ENCODE data around the gene CNOT3.
"Not testable (repeated sequence)": the region's sequence is repeated elsewhere in the genome, so short reads cannot be mapped to it uniquely, and the experiment has no call there.

Gene CNOT3

DNA sequence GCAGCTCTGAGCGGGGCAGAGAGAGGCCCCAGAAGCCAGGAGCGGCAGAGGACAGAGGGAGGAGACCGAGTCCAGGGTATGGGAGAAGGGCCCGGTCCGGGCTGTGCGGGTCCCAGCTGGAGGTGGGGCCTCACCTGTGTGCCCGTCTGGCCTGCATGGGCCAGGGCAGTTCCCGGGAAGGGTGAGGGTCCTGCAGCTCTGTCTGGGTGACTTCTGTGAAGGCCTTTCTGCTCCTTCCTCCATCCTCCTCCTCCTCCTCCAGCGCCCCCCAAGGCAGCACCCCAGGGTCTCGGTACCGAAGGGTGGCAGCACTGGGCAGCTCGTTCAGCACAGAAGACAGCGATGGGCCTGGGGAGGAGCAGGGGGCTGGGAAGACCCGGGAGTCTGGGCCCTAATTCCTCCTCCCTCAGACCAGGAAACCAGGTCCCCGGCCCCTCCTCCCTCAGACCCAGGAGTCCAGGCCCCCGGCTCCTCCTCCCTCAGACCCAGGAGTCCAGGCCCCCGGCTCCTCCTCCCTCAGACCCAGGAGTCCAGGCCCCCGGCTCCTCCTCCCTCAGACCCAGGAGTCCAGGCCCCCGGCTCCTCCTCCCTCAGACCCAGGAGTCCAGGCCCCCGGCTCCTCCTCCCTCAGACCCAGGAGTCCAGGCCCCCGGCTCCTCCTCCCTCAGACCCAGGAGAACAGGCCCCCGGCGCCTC, 34.3 kb downstream of the CNOT3 start:
- DNase-seq (ENCODE audit: low spot score): not testable (repeated sequence)

- peak; percentile 96 for DNase-seq (ENCODE audit: low spot score)
Observed at GRCh38 chr19:54172471-54173358, 35.2 kb downstream of the CNOT3 start, which contains the start of gene TMC4. TMC4 (minus strand) TSS chr19:54173160; CDS start chr19:54173117, 43 bp downstream.

DNA sequence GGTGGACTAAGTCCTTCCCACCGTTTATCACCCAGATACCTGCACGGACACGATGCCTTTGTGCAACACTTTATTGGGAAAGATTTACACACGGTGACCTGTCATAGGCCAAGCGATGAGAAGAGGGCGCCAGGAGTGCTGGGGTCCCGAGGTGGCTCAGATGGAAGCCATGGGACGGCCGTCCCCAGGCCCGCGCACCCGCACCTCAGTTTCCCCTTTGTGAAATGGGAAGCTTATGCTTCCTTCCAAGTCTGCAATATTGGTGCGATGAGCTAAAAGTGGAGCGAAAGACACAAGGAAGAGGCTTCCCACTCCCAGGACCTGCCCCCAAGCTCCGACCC, 35.8 kb downstream of the CNOT3 start:
- no peak for DNase-seq (ENCODE audit: low spot score)

- DNase-seq (ENCODE audit: low spot score): no peak
Observed at GRCh38 chr19:54173951-54174834, 36.6 kb downstream of the CNOT3 start.

- DNase-seq (ENCODE audit: low spot score): no peak
Observed at GRCh38 chr19:54178581-54179261, 41.2 kb downstream of the CNOT3 start.

GRCh38 chr19:54179262-54179852, 41.8 kb downstream of the CNOT3 start:
- no peak for DNase-seq (ENCODE audit: low spot score)

- DNase-seq (ENCODE audit: low spot score): no peak
Observed at GRCh38 chr19:54179921-54180461, 42.4 kb downstream of the CNOT3 start.

DNA sequence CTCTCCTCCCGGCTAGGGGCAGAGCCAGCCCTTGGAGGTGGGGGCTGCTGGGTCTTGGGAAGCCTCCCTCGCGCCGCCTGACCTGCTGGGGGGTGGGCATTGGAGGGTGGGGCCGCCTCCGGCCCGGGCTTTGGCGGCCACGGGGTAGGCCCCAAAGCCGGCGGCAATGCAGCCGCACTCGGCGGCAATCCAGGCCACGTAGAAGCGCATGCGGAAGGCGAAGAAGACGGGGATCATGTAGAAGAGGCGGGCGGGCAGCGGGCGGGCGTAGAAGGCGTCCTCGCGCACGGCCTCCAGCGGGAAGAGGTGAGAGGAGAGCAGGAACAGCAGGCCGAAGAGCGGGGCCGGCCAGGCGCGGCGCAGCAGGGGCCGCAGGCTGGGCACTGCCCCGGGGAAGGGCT, 43.1 kb downstream of the CNOT3 start:
- DNase-seq (ENCODE audit: low spot score): no peak

DNA sequence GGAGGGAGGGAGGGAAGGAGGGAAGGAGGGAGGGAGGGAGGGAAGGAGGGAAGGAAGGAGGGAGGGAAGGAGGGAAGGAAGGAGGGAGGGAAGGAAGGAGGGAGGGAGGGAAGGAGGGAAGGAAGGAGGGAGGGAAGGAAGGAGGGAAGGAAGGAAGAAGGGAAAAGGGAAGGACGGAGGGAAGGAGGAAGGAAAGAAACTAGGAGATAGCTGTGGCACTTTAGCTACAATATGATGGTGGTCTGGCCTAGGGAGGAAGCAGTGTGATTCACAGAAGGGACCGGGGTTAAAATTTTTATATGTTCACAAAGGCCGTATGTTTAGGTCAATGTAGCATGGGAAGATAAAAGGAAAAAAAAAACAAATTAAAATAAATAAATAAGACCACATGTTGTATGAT, 44.3 kb downstream of the CNOT3 start:
- DNase-seq (ENCODE audit: low spot score): not testable (repeated sequence)

GRCh38 chr19:54183431-54183830, 45.9 kb downstream of the CNOT3 start:
- no peak for DNase-seq (ENCODE audit: low spot score)

DNA sequence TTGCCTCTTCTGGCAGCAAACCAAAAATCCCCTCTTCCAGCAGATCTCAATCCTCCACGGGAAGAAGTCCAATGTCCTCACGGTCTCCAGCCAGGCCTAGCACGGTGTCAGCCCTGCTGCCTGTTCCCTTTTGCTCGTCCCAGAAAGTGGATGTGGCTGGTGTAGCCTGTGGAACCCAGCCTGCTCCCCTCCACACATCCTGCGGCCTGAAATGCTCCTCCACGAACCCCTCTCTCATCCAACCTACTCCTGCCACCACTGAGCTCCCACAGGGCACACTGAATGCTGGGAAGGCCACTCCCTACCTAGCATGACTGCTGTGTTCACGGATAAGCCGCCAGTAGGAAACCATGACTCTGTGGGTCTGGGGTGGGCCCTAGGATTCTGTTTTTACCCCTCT, 48.8 kb downstream of the CNOT3 start:
- DNase-seq (ENCODE audit: low spot score): no peak

DNA sequence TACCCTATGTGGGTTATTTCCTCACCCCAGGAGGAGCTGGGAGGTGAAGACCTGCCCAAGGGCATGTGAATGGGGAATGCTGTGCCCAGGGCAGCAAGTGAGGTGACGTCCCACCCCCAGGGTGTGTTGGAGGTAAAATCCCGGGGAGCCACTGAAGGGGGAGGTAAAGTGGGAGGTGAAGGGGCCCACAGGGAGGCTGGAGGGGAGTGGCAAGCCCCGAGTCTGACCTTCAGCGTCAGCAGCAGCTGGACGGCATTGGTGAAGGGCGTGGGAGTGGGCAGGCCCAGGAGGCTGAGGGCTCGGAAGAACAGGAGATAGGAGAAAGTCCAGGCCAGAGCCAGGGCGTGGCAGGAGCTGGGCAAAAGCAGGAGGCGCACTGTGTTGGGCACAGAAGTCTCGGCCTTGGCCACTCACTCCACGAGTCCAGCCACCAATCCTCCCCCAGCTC, 49.4 kb downstream of the CNOT3 start:
- DNase-seq (ENCODE audit: low spot score): no peak

DNA sequence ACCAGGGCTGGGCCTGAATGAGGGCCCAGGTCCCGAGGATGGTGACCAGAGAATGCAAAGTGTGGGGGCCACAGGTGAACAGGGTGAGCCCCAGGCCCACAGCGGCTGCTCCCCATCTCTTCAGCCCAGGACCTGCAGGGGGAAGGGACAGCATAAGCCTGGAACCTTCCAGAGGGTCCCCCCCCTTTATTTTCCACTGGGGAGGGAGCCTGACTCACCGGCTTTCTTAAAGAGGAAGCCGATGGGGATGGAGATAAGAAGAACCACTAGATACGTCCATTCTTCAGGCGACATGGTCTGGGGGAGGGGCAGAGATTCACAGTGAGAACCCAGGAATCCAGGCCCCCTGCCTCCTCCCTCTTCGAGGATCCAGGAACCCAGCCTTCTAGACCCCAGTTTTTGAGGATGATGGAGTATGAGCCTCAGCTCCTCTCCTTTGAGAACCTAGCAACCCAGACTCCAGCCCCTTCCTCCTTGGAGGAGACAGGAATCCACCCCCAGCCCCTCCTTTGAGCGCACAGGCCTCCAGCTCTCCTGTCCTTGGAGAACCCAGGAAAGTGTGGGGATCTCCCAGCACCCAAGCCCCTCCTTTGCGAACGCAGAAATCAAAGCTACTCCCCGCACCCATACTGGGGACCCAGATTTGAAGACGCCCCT, 50.8 kb downstream of the CNOT3 start:
- no peak for DNase-seq (ENCODE audit: low spot score)

DNA sequence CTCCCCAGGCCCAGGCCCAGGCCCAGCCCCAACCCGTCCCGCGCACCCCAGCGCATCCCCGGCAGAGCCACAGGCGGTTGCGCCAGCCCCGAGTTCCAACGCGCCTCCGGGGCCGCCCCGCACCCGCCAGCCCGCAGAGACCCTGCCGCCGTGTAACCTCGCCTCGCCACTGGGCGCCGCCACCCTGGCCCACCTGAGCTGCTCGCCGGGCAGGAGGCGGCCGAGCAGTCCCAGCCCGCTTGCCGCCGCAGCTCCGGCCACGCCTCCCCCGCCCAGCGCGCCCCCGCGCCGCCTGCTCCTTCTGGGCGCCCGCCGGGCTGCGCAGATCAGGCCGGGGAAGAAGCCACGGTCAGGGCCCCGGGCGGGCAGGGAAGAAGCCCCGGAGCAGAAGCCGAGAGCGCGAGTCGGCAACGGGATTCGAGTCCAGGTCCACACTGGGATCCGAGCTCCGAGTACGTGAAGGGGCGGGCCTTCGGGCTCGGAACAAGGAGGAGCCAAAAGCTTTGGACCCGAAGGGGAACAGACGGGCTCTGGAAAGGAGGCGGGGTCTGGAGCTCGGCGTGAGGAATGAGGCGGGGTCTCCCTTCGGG, 51.7 kb downstream of the CNOT3 start, which contains the start of gene MBOAT7:
Gene MBOAT7 (minus strand): TSS at position 436 of the 590 bp plus-strand sequence. CDS start 1,072 bp downstream, outside the sequence.
- no peak for DNase-seq (ENCODE audit: low spot score)

DNA sequence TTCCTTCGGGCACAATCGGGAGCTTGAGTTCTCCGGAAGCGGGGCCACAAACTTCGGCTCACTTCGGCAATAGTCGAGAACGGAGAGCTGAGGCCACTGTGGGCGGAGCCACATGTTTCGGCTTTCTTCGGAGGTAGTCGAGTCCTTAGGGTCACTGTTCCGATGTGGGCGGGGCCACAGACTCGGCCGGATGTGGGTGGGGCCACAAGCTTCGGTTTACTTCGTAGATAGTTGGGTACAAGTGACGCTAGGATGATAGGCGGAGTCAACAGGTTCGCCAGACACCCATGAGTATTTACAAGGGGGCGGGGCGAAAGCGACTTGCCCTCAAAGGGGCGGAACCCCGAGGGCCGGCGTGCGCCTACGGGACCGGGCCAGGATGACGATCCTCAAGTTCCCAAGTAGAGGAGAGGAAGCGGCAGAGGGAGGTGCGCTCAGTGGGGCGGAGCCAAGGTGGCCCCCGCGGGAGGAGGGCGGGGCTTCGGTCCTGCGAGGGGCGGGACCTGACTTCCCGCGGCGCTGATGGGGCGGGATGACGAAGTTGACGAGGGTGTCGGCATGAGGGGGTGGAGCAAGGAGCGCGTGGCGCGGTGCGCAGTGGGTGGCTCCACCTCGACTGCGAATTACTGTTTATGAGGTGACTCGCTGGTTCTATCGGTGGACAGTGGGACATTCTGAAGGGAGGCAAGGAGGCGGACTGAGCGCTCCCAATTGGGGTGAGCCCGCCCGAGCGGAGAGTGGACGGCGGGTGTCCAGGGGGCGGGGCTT, 52.4 kb downstream of the CNOT3 start:
- peak; percentile 100 for DNase-seq (ENCODE audit: low spot score)

DNA sequence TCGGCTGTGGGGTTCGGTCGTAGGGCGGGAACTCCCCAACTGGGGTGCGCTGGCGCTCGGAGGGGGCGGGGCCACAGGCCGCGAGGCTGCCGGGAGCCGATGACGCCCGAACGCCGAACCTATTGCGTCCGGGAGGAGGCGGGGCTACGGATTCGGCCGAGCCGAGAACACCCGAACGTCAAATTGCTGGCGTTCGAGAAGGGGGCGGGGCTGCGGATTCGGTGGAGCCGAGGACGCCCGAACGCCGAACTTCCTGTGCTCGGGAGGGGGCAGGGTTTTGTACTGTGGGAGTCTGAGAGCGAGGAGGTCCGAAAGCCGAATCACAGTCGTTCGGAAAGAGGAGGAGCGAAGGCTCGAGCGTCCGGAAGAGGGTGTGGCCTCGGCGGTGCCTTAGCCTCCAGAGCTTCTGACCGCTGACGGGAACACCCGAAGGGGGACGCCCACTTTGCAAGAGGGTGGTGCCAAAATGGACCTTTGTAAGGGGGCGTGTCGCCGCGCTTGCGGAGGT, 53.0 kb downstream of the CNOT3 start:
- DNase-seq (ENCODE audit: low spot score): peak; percentile 100

DNA sequence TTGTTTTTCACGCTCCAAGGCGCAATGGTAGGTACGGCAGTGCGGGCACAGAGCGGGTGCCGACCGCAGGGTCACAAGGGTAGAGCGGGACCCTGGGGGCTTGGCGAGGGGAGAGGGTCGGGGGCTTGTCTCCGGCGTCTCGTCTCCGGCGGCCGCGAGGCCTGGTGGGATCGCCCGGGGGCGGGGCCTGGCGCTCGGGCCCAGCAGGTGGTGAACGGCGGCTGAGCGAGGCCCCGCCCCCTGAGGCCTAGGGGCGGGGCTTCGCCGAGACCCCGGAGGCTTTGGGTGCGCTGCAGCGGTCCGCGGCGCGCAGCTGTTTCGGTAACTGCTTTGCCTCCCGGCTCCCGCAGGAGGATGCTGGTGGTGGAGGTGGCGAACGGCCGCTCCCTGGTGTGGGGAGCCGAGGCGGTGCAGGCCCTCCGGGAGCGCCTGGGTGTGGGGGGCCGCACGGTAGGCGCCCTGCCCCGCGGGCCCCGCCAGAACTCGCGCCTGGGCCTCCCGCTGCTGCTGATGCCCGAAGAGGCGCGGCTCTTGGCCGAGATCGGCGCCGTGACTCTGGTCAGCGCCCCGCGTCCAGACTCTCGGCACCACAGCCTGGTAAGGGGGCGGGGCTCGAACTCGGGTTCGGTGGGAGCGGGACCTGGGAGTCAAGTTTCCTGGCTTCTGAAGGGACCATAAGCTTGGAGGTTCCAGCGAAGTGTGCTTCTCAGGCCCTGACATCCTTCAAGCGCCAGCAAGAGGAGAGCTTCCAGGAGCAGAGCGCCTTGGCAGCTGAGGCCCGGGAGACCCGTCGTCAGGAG, 53.6 kb downstream of the CNOT3 start, which contains the start of gene TSEN34:
Gene TSEN34 (plus strand): TSS at position 298 of the 800 bp plus-strand sequence. CDS start 57 bp downstream, at position 355.
- peak; percentile 84 for DNase-seq (ENCODE audit: low spot score)

Measured in SW480 (cell line).